HG02642 (cell line): ENCODE results near the gene KCNT1.

Source experiments
- ATAC-seq: cut with Tn5 transposase; IDR thresholded peaks from one replicate; pipeline ENCODE4 v1.9.1; 2021; ENCODE audit warnings: mild to moderate bottlenecking; ENCODE audit not compliant: unreplicated experiment, poor library complexity

The KCNT1 gene

DNA sequence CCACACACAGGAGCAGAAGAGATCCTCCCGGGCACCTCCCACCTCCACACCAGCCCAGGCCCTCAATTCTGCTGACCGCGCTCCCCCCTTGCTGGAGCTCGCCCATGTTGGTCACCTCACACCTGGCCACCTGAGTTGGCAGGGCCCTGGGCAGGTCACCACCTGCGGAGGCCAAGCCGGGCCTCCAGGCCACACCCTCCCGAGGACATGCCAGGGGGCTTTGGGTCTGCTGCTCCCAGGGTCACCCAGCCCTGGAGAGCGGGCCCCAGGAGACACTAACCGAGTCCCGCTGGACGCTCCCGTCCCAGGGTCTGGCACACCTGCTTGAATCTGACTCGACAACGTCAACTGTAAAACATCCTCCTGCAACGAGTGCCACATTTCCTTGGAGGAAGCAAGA lies 4.8 kb upstream of the KCNT1 start:
- no peak for ATAC-seq

DNA sequence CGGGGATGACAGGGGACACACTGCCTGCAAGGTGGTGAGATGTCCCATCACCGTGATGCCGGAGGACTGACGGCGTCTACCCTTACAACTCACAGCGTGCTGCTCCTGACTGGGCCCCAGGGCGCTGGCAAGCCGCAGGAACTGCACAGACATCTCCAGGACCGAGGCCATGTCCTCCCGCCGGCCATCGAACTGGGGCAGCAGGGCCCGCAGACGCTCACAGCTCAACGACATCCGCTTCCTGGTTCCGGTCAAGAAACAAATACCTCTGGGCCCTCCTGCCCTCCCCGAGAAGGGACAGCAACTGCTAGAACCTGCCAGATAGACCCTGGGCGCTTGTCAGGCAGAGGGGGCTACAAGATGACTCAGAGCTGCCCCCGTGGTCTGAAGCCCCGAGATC lies 3.7 kb upstream of the KCNT1 start:
- no peak for ATAC-seq

DNA sequence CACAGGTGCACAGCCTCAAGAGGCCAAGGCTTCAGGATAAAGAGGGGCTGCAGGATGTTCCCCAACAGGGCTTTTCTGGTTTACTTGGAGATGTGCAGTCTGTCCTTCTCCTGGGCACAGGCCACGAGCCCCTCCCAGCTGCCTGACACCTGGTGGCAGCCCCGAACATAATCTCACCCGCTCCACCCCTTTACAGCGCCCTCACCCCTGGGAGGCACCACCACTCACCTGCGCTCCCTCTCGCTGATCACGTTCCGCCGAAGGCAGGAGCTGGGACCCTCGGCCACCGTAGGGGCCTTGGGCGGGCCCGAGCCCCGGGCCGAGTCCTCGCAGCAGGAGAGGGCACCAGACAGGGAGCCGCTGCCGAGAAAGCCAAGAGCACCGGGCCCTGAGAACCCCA lies 3.2 kb upstream of the KCNT1 start:
- ATAC-seq, result no peak

GRCh38 chr9:135699440-135699839 lies 2.5 kb upstream of the KCNT1 start, which contains the start of gene SOHLH1:
SOHLH1 (minus strand) TSS chr9:135699481; CDS start chr9:135699467, 14 bp downstream.
- no peak for ATAC-seq

- no peak for ATAC-seq
Observed at GRCh38 chr9:135700525-135700924, 1.5 kb upstream of the KCNT1 start.

DNA sequence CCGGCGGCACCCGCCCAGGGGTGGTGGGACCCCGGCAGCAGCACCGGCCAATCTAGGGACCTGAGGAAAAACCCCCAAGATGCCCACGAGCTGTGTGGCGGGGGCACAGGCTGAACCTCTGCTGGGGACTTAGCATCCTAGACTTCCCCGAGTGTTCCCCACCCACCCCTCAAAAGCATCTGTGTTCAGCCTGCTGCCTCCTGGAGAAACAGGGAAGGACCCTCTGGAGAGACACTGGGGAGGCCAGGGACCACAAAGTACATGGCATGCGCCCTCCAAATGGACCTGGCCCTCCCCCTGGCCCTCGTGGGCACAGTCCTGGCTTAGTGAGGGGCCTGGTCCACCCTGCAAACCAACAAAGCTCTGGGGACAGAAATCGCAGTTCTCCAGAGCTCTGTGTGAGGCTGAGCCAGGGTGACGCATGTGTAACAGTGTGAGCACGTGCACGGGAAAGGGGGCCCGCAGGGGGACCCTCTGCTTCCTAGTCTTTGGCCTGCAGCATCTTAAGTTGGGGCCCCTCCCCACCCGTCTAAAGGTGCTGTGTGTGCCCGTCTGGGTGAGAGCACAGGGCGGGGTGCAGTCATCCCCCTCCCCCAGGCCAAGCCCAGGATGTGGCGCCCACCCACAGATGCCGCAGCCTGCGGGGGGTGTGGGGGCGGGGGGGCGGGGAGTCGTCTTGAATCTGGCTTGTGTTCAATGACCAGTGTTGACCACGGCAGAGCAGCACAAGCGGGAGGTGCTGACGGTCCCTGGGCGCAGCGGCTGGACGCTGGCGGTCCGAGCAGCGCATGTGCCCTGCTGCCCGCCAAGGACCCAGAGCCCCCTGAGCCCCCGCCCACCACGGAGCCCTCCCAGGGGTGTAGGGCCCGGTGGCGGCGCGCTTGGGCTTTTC lies 672 bp upstream of the KCNT1 start:
- ATAC-seq, result no peak

DNA sequence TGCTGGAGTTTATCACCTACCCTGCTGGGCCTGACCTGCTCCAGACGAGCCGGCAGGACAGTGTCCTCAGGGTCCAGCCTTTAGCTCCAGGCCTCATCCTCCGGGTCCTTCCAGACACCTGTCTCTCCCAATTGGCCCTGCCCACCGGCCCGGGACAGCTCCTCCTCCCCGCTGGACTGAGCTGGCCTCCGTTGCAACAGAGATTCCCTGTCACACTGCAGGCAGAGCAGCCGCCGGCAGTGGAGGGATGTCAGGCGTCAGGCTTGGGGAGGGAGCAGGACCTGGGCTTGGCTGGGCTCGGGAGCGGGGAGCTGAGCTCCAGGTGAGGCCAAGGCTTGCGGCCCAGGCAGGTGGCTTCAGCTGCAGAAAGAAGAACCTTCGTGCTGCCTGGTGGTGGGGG lies 1.7 kb downstream of the KCNT1 start:
- ATAC-seq, result no peak

DNA sequence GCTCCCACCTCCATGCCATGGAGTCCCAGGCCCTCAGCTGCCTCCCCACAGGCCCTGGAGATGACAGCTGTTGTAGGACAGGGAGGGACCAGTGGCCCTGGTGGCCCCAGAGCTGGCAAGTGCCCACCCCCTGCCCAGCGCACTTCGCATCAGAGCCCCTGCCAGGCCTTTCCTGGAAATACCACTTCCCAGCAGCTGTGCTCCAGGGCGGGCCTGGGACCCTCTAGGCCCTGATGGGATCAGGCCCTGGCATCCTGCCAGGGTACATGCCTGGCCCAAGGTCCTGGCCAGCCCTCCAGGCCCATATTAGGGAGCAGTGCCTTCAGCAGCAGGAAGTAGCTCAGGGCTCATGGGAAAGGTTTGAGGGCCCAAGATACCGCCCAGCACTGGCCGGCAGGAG lies 2.5 kb downstream of the KCNT1 start:
- no peak for ATAC-seq

- ATAC-seq, result no peak
Observed at GRCh38 chr9:135705376-135705775, 3.4 kb downstream of the KCNT1 start.

DNA sequence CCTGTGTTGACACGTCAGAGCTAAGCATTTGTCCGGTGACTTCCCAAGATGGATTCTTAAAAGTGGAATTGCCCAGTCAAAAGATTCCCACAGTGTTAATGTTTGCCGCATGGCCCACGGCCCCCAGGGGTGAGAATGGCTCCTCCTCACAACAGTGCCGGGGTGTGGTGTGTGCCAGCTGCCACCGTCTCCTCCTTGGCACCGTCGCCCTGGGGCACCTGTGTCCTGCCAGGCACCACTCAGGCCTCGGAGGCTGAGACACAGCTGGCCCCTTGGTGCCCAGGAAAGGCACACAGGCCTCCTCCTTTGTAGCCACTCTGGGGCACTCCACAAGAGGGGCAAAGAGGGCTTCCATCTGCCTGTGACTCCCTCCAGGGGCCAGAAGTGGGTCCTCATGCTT lies 4.3 kb downstream of the KCNT1 start:
- no peak for ATAC-seq

DNA sequence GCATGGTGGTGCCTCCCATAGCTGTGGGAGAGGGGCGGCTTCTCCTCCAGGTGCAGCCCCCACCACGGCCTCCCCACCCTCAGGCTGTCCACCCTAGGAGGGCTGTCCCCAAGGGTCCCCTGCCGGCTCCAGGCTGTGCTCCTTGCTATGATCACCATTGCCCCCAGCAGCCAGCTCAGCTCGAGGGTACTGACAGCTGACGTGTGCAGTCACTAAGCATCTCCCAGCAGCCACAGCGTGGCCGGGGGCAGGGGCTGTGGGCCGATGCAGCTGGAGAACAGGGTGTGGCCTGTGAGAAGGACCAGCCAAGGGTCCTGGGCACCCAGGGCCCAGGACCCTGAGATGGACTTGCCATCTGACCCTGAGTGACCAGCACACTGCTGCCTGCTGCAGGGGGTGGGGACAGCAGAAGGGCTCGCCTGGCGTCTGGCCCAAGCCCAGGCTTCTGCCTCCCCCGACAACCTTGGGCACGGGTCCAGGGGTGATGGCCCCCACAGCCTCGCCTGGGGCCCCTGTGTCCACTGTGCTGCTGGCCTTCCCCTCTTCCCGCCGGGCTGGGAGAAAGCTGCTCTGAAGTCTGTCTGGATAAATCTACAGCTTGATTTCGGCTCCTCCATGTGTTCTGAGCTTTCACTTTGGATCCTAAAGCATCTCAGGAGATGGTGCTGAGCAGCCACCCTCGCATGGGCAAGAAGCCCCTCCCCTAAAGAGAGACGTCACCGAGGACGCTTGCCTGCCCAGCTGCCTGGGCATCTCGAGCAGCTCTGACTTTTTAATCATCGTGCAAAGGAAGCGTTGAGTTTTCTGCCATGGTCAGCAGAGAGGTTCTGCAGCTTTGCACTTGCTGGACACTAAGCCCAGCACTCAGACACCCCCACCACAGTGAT lies 5.5 kb downstream of the KCNT1 start:
- ATAC-seq, result no peak

DNA sequence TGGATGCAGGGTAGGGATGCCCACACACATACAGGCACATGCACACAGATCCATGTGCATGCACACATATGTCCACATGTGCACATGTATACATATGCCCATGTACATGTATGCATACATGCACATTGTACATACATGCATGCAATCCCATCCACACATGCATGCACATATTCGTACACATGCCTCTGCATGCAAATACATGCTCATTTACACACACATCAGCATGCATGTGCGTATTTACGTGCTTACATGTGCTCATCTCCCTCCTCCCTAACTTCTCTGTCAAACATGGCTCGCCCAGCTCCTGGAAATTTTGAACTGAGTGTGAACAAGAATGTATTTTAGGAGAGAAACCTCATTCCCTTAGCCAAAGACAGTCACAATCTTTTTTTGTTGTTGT lies 6.2 kb downstream of the KCNT1 start:
- ATAC-seq, result no peak

DNA sequence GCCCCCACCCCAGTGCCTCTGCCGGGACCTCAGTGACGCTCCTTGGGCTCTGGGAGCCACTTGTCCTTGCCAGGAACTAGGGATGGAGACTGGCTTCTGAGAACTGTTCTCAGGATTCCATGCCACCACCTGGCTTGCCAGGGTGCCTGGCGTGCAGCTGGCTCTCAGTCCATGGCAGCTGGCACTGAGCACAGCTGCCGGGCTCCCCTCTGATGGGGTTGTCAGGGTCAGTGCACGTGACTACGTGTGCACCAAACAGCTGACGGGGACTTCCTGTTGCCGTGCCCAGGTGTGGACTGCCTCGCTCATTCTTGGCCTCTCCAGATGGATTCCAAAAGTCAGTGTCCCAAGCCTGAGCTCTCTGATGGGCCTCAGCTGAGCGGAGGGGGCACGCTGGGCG lies 9.4 kb downstream of the KCNT1 start:
- no peak for ATAC-seq

GRCh38 chr9:135711881-135712280 lies 9.9 kb downstream of the KCNT1 start:
- ATAC-seq, result no peak

DNA sequence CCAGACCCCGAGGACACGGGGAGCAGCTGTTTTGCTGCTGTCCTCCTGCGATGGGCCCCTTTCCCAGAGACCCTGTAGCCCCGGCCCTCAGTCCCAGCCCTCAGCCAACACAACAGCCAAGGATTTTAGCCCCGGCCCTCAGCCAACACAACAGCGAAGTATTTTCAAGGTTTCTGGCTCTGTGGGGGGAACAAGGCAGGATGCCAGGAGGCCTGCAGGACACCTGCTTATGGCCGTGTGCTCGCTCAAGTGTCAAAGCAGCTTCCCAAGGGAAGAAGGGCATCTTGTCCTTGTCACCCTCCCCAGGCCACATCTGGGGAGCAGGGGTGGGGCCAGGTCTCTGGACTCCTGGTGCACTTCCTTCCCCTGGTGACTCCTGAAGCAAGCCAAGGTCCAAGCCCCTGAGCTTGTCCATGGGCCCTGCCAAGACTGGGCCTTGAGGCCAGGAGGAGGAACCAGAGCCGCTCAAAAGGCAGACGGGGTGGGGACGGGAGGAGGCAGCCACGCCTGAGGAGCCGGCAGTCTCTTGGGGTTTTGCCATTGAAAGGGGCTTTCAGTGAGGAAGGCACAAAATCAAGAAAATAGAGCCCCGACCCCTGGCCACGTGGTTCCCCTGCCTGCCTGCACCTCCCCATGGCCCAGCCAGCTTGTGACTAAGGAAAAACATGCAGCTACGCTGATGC lies 10.8 kb downstream of the KCNT1 start:
- no peak for ATAC-seq

GRCh38 chr9:135714242-135715055 lies 12.5 kb downstream of the KCNT1 start:
- ATAC-seq, result no peak

DNA sequence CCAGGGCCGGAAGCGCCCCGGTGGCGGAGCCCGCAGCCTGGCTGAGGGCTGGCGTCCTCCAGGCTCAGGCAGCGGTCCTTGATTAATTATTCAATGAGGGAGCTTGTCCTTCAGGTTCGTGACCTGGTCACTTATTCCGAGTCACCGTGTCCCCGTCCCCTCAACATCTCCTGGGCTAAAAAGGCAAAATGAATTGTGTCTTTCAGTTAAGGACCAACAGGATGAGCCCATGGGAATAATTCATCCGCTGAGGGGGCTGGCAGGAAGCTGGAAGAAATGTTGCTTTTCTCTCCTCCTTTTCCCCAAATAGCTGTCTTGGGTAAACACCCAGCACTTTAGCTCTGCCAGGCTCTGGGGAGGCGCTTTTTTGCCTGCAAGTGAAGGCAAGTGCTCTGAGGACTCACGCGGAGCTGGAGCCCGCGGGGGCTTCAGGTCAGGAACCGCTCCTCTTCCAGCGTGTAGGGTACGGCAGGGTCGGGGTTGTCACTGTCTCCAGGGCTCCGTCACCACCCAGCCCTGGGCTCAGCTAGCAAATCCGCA lies 13.1 kb downstream of the KCNT1 start:
- no peak for ATAC-seq

DNA sequence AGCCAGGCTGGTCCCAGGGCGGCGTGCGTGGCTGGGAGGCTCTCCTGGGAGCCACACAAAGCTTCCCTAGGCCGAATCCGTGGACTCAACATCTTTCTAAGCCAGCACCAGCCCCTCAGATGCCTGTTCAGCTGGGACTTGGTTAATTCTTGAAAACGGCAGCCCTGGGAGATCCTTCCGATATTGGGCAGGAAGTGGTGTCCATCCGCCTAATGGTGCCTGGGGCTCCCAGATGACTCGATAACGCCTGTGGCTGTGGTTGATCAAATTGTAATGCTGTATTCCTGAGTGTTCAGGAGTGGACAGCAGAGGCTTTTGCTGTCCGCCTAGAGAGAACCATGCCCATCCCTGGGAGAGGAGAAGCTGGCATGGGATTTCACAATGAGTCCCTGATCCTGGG lies 14.1 kb downstream of the KCNT1 start:
- no peak for ATAC-seq

DNA sequence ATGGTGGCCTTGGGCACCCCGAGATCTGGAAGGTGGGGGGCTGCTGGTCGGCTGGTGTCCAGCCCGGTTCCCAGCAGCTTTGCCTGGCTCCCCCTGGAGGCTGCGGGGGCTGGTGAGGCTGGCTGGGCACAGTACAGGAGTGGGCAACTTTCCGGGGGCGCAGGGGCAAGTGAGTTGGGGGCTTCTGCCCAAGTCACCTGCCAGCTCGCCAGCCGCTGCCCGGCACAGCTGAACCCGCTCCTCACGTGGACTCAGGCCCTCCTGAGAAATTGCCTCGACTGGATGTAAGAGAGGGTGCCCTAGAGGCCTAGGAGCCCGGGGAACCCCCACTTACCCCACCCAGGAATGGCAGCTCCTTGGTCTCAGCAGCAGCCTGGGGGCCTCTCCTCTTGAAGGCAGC lies 15.4 kb downstream of the KCNT1 start:
- no peak for ATAC-seq

- ATAC-seq, result no peak
Observed at GRCh38 chr9:135718616-135719015, 16.6 kb downstream of the KCNT1 start.
